Lower leg skin (tissue), 3 donors: ENCODE measurements around the gene ZBTB7C.

Experiments
- CTCF ChIP-seq, 3 donors: fragments of 450-650 bp; IDR thresholded peaks; one replicate each; pipeline ENCODE4 v1.5.1; 2016; ENCODE audit warnings: antibody characterized with exemption in 3 of 3, mild to moderate bottlenecking in 3 of 3, moderate library complexity in 2 of 3
- POLR2A ChIP-seq, 2 donors: fragments of 450-650 bp; IDR thresholded peaks; one replicate each; pipeline ENCODE4 v1.6.1; 2016 to 2017; ENCODE audit warnings: antibody characterized with exemption in 2 of 2, mild to moderate bottlenecking in 1 of 2, moderate library complexity in 1 of 2

GRCh38 chr18:48100165-48100575 is 309.0 kb downstream of the ZBTB7C start:
- TF ChIP-seq CTCF (IDR thresholded peaks at IDR 0.05): no peak
- TF ChIP-seq POLR2A (IDR thresholded peaks at IDR 0.05): no peak
